Neural cell (in vitro differentiated cells): ENCODE results near the gene MYO1D.

Experiments used
- CTCF ChIP-seq: fragments of 450-650 bp; IDR thresholded peaks from 2 replicates; pipeline ENCODE4 v1.5.1; 2014; ENCODE audit warnings: antibody characterized with exemption, mild to moderate bottlenecking, moderate library complexity; ENCODE audit not compliant: poor library complexity, severe bottlenecking
- TF ChIP-seq, protein P1 (sequence below): IDR thresholded peaks from 2 replicates; pipeline ENCODE4 v1.6.1; 2012; ENCODE audit warnings: borderline replicate concordance

DNA sequence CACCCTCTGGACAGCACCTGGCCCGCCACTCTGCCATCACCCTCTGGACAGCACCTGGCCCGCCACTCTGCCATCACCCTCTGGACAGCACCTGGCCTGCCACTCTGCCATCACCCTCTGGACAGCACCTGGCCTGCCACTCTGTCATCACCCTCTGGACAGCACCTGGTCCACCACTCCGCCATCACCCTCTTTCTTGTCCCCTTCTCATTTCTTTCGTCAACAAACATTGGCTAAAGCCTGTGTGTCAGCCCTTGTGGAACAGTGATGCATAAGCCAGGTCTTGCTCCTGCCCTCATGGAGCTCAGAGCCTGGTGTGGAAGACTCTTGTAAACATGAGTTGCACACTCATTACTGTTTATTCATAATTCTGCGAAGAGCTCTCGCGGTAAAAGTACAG lies 358.9 kb downstream of the MYO1D start:
- TF ChIP-seq CTCF = no peak
- TF ChIP-seq, protein P1, sequence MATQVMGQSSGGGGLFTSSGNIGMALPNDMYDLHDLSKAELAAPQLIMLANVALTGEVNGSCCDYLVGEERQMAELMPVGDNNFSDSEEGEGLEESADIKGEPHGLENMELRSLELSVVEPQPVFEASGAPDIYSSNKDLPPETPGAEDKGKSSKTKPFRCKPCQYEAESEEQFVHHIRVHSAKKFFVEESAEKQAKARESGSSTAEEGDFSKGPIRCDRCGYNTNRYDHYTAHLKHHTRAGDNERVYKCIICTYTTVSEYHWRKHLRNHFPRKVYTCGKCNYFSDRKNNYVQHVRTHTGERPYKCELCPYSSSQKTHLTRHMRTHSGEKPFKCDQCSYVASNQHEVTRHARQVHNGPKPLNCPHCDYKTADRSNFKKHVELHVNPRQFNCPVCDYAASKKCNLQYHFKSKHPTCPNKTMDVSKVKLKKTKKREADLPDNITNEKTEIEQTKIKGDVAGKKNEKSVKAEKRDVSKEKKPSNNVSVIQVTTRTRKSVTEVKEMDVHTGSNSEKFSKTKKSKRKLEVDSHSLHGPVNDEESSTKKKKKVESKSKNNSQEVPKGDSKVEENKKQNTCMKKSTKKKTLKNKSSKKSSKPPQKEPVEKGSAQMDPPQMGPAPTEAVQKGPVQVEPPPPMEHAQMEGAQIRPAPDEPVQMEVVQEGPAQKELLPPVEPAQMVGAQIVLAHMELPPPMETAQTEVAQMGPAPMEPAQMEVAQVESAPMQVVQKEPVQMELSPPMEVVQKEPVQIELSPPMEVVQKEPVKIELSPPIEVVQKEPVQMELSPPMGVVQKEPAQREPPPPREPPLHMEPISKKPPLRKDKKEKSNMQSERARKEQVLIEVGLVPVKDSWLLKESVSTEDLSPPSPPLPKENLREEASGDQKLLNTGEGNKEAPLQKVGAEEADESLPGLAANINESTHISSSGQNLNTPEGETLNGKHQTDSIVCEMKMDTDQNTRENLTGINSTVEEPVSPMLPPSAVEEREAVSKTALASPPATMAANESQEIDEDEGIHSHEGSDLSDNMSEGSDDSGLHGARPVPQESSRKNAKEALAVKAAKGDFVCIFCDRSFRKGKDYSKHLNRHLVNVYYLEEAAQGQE = no peak
